Stimulated activated CD4-positive, alpha-beta T cell treated with anti-CD3 and anti-CD28 coated beads, TNF-alpha, amount 100 ng/mL, for 24 hours (primary cell): Measurements from ENCODE around the gene CCDC40.
A peak's percentile ranks its signal among the peaks of the same experiment; 100 is the strongest.

Source experiments
- DNase-seq, 3 experiments: peaks; one replicate each; pipeline ENCODE4 v3.0.0-alpha.2; 2020; ENCODE audit warnings: low read depth in 3 of 3

The CCDC40 gene

DNA sequence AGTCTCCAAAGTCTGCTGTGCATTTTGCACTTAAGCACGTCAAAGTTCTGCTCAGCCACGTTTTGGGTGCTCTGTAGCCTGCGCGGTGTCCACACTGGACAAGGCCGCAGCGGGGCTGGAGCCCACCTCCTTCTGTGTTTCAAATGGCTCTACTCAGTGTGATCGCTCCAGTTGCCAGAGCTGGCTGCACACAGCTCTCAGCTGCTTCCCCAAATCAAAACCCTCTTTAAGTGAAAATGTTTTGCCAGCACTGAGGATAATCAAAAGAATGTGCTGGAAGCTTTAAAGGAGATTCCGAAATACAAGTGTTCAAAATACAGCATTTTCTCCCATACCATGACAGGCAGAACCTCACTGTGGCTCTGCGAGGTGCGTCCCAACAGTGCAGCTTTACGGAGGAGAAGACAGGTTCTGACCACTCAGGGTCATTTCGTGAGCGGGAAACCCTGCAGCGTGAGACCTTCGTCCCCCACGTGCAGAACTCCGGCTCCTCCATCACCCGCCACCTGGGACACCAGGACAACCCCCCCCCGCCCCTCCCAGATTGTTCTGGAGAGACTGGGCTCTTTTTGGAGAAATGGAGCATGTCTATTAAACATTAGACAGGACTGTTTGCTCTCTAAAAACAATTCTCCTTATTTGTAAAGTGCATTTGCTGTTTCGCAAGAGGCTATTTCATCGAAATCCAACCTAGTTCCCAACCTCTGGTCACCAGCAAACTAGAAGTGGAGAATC is 17.4 kb upstream of the CCDC40 start:
- no peak for DNase-seq

DNA sequence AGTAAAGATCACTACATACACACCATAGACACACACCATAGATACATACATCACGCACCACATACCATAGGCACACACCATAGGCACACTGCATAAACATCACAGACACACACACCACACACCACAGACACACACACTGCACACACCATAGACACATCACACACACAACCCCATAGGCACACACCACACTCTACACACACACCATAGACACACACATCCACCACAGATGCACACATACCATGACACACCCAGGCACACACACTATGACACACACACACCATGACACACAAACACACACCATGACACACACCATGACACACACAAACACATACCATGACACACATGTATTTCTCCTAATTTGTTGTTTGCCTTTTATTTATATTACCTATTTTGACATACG is 14.8 kb upstream of the CCDC40 start:
- DNase-seq = no peak

DNA sequence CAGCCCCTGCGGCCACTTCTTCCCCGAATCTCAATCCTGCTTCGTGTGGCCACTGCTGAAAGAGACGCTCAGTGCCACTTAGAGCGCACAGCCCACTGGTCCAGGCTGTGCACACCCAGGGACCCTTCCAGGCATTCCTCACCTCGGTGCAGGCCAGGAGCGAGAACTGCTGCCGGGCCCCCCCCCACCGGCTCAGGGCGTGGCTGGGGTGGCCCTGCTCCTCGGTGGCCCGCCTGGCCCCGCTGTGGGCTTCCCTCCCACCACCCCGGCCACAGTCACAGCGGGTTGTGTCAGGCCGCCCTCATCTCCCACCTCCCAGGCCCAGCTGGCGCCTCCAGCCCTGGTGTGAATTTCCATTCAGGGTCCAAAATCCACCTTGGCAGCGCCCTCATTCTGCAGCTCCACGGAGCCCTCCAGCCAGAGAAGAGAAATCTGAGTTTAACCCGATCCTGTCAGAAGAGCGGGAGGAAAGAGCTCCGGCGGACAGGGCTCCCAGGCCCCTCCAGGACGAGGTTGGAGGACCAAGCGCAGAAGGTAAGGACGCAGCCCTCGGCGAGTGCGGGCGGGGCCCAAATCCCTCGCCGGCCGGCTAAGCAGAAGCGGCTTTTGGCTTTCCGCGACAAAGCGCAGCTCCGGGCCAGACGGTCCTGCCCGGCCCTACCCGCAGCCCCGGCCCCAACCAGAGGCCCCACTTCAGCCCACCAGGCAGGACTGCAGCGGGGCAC is 12.8 kb upstream of the CCDC40 start:
- no peak for DNase-seq

DNA sequence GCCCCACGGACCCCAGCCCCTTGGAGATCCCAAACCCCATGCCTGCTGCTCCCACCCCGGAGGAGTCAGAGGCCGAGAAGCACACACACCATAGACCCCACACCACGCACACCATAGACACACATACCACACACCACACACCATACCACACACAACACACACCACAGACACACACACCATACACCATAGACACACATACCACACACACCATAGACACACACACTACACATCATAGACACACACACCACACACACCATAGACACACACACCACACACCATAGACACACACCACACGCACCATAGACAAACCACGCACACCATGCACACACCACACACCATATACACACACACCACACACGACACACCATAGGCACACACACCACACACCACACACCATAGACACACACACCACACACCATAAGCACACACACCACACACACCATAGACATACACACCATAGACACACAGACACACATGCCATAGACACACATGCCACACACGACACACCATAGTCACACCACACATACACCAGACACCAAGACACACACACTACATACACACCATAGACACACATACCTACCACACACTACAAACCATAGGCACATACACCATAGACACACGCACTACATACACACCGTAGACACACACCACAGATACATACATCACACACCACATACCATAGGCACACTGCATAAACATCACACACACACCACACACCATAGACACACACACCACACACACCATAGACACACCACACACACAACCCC is 12.1 kb upstream of the CCDC40 start:
- no peak for DNase-seq

DNA sequence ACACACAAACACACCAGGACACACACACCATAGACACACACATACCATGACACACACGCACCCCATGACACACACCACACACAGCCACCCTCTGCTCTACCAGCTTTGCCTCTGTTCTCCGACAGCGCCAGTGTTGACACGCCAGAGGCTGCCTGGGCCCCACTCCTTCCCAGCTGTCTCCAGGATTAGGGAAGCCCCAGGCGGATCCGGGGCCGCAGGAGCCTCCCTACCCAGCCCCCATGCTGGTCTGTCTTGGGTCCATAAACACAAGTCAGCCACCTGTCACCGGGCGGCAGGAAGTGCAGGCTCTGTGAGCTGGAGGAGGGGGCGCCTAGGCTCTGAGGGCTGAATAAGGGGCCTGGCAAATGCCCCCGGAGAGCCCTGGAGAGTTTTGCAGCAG is 11.3 kb upstream of the CCDC40 start:
- DNase-seq = no peak

DNA sequence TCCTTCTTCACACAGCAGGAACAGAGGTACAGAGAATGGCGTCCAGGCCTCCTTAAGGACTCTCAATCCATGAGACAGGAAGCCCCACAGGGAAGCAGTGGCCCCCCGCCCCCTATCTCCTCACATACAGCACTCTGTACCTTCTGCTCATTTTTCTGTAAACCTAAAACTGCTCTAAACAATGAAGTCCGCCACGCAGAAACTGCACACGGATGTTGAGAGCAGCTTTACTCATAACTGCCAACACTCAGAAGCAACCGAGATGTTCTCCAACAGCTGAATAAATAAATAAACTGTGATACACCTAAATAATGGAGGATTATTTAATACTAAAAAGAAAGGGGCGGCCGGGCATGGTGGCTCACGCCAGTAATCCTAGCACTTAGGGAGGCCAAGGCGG is 10.6 kb upstream of the CCDC40 start:
- no peak for DNase-seq

DNA sequence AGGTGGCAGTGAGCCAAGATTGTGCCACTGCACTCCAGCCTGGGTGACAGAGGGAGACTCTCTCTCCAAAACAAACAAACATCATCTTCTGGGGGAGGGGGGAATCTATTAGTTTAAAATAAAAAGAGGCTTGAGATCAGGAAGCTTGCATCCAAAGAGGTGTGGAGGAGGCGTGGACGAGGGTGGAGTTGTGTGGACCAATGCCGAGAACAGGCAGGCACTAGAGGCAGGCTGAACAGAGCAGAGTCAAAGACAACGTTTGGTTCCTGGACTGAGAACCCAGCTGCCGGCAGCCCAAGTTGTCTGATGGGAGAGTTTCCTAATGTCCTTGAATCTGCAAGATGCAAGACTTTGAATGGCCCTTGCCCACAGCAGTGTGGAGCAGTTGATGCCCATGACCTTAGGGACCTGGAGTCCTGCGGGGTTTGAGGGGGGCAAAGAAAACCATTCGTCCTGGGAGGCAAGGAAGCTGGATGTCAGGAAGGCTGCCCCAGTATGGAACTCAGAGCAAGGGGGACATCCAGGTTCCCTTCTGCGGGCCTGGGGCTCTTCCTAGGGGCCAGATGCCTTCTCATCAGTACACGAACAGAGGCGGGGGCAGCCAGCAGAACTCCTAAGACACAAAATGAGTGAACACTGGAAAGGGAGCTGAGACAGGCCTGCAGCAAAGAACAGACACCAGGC is 9.9 kb upstream of the CCDC40 start:
- no peak for DNase-seq

DNA sequence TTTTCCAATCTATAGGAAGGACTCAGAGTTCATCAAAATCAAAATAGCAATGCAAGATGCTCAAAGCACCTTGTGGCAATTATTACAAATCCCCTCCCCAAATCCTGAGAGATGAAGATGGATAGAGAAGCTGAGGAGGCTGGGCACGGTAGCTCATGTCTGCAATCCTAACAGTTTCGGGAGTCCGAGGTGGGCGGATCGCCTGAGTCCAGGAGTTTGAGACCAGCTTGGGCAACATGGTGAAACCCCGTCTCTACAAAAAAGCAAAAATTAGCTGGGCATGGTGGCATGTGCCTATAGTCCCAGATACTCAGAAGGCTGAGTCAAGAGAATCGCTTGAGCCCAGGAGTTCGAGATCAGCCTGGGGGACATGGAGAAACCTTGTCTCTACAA is 9.4 kb upstream of the CCDC40 start:
- DNase-seq = no peak

DNA sequence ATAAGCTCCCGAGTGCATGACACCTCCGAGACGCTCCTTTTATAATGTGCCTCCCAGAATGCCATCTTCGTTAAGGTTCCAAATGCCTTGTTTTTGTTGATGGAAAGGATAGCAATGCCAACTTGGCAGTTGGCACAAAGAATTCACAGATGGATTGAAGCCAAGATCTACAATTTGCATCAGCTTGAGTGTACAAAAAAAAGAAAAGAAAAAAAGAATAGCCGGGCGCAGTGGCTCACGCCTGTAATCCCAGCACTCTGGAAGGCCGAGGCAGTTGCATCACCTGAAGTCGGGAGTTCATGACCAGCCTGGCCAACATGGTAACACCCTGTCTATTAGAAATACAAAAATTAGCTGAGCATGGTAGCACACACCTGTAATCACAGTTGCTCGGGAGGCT is 8.4 kb upstream of the CCDC40 start:
- DNase-seq = no peak

DNA sequence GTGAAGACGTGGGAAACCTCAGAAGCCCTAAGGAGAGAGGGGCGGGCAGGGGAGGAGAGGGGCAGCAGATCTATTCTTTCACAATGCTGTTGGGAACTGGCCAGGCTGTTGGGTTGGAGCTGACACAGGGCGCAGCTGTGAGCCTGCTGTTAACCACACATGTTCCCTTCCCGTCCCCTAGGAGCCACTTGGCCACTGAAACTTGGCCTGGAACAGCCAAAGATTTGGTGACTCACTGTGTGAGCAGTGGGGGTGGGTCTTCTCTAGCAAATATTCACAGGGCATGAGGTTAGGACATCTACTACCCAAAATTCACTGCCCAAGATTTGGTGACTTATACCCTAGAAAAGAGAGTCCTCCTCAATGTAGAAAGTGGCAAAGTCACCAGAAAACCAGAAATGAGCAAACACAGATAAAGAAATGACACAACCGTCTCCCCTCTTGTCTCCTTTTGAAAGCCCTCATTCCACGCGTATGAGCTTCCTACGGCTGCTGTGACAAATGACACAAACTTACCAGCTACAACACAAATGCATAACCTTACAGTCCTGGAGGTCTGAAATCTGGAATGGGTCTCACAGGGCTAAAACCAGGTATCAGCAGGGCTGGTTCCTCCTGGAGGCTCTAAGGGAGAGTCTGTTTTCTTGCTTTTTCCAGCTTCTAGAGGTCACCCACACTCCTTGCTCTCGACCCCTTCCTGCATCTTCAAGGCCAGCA is 7.0 kb upstream of the CCDC40 start:
- DNase-seq = no peak

DNA sequence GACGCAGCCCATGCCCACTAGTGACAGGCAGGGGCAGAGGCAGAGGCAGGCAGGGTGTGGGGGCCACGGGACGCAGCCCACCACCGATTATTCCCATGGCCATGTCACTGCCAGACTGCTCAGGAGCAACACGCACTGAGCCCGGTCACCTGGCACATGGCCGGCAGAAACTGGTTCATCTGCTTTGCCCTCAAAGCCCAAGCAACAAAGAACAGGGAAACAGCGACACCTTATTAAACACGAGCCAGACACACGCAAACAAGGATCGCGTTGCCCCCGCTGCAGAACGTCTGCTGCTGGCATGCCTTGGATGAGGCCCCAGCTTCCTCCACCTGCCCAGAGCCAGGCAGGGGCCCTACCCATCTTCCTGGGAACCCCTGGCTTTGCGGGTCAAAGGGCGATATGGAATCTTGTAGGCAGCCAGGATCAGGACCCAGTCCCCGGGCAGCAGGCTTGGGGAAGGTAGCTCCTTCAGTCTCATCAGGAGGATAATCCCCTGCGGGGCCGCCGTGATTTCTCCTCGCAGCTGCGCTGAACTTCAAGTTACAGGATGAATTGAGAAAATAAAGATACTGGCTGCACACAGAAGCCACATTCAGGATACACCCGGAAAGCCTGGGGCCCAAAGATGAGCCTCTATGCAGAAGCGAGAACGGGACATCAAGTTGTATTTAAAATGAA is 5.6 kb upstream of the CCDC40 start:
- no peak for DNase-seq

DNA sequence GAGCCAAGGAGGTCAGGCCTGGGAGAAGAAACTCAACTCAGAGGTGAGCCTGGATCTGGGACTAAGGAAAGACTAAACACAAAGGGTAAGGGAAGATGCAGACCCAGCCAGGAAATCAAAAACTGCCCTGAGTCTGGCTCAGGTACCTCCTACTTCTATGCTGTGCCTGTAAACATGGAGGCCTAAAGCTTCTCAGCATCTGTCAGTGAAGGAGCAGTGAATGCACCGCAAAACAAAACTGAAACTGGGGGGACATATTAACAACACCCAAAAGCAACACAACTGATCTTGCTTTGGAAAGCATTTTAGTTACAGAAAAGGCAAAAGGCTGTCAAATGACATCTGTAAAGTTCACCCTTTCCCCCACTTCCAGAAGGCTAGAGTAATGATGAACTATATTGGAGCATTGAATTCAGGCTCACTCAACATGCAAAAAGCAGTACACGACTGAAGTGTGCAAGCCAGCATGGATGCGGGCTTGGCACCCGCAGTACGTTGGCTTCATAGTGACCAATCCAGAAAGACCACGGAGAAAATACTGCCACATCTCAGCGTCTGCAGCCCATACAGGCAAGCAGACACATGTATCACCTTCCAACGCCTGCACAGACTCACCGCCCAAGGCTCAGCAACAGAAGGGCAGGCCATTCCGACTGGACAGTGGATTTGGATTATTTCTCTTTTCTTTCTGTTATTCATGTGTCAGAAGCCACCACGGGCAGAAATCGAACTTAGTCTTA is 4.6 kb upstream of the CCDC40 start:
- no peak for DNase-seq

DNA sequence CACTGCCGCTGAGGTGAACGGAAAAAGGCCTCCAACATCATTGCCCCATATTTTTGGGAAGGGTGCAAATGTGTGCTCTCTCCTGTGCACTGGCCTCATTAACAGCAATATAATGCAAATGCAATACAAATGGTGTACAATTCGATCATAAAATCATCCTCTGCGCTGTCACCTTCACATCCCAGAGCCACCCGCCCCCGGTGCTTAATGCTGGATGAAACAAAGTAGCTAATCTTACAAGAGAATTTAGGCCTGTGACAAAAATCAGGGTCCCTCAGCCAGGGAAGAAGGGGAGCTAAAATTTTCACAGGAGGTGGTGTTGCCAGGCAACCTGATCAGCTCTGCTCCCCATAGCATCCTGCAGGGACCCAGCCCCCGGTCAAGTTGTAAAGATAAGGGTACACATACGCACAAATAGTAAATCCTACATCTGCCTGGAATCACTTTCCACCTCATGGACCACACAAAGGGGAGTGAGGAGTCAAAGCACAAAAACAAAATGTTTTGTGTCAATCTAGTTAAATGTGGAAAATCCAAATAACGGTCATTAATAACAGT is 3.7 kb upstream of the CCDC40 start:
- DNase-seq = no peak

DNA sequence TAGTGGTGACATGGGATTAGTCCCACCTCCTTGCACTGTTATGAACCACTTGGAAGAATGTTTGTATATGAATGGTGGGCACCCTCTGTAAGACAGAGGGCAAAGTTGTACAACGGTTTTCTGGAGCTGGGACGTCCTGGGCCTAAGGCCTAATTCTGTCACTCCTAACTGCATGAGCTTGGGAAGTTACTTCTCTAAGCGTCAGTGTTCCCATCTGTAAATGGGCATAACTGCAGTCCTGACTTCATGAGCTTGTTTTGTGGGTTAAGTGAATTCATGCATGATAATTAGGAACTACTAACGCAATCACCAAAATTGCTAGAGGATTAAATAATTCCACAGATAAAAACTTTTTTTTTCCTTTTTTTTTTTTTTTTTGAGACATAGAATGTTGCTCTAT is 2.6 kb upstream of the CCDC40 start:
- DNase-seq = no peak

DNA sequence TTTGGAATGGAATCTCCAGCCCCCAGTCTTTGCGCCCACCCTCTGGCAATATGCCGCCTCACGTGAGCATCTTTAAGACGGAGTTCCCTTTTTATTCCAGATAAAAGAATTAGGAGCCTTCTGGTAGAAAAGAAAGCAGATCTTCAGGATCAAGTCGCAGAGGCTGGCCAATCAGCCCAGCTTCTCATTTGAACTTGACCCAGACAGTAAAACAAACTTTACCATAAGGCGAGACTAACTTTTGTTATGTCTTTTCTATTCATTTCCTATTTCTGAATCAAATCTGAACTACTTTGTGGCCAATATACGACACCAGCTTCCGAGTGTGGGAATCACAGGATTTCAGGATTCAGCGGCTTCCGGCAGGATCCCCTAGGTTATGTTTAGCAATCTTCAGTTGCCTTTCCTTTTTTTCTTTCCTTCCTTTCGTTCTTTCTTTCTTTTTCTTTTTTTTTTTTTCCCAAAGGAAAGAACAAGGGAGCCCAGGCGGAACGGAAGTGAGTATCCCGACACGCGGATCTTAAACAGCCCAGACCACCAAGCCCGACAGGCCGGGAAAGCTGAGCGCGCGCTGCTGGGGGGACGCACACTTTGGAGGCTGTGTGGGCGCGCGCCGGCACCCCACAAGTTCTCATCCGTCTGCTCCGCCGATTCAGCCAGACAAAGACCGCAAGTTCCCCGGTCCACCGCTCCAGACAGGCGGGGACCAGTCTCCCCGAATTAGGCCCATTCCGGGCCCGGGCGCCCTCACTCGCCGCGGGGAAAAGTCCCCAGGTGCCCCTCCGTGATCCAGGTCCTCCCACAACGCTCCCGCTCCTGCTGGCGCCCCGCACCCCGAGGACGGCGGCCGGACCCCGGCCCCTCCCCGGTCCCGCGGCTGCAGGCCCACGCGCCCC is 1.4 kb upstream of the CCDC40 start:
- DNase-seq = peak in 1 of 3 experiments; percentile 35

DNA sequence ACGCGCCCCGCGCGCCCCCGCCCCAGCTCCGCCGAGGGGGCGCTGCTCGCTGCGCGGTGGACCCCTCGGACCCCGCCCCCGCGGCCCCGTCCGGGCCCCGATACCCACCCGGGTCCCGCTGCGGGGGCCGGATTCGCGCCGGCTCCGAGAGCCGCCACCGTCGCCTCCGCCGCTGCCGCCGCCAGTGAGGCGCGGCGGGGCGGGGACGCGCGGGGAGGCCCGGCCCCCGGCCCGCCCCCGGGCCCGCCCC is 830 bp upstream of the CCDC40 start, which contains the start of gene TBC1D16:
Gene TBC1D16, minus strand, starts transcription at position 186 of the 250 bp plus-strand sequence. CDS start 22,325 bp downstream, outside the sequence.
- DNase-seq = no peak

DNA sequence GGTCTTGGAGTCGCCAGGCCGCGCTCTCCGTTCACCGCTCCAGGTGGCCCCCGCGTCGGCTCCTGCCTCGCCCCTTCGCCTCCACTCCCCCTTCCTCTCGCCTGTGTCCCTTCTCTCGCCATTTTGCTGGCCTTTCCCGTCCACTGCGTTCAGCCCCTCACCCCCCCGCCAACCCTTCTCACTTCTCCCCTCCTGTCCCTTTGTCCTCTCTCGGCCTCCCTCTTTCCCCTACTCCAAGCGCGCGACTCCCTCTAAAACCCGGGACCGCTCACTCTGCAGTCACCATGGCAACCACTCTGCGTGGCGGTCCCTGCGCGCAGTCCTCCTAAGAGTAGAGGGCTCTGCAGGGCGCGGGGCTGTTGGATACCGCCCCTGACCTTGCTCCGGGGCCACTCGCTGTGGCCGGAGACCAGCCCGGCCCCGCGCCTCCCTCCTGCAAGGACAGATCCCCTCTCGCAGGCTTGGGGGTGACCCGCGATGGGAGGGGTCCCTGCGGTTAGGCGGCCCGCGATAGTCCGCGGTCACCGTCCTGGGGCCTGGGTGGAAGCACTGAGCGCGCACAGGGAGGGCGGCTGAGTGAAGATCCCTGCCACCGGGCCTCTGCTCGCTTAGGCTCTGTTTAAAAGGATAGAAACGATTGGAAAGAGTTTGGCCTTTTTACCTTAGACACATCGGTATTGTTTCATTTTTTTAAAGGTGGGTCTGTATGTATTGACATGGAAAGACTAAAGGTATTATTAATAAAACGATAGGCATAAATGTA is 454 bp downstream of the CCDC40 start:
- DNase-seq = peak in 2 of 3 experiments; percentile 9 to 21

DNA sequence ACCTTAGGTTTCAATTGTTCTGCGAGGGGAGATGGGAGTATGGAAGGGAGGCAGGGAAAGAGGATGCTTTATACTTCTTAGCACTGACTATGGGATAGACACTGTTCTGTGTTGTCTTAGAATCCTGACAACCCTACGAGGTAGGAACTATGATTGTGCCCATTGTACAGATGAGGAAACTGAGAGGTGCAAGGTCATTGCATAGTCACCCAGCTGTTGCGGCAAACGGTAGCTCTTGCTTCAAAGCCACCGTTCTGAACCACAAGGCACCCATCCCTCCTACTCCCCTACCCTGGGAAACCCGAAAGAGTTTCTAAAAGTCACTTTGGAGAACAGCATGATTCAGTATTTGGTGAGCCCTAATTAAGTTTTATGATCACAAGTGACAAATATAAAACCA is 7.5 kb downstream of the CCDC40 start:
- no peak for DNase-seq
